Activated CD4-positive, alpha-beta T cell treated with anti-CD3 and anti-CD28 coated beads for 48 hours (primary cell): Measurements from ENCODE around the gene LRRC45.

Experiments used
- DNase-seq: peaks from one replicate; pipeline ENCODE4 v3.0.0-alpha.2; 2020

Gene LRRC45

DNA sequence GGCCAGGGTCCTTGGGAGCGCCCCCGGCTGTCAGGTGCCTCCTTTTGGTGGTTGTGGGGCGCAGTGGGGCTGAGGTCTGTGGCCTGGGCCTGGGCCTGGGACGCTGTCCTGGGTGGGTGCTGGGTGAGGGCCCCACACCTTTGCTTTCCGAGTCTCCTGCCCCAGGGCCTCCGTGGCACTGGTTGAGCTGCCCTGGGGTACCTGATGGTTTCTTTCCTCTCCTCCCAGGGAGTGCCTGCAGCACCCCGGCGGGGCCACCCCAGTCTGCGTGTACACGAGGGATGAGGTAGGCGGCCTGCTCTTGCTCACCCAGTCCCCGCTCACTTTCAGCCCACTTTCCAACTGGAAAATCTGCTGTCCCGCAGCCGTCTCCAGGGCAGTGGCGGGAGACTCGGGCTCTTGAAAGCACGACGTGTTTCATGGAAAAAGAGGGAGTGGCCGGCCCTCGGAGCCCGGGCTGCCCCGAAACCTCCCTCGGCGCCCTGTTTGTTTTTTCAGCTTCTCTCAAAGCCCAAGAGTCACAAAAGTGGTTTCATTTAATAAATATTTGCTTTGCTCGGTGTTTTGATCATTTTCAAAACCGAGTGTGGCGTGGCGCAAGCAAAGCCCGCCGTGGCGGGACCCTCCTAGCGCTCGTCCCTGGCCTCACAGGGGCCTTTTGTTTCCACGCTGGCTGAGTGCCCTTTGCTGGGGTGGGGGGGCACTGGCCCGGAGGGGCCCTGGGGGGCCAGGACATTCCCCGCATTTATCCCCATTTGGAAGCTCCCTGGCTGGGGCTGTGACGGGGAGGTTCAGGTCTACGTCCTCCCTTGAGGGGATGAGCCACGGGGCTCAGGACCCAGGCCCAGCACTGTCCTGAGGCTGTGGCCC, 28.3 kb upstream of the LRRC45 start:
- no peak for DNase-seq

- DNase-seq = no peak
Observed at GRCh38 chr17:81995463-81996231, 27.5 kb upstream of the LRRC45 start.

- no peak for DNase-seq
Observed at GRCh38 chr17:81996232-81996756, 26.8 kb upstream of the LRRC45 start.

- no peak for DNase-seq
Observed at GRCh38 chr17:81996757-81997441, 26.2 kb upstream of the LRRC45 start.

- no peak for DNase-seq
Observed at GRCh38 chr17:81998212-81998611, 24.9 kb upstream of the LRRC45 start.

GRCh38 chr17:81998691-81999438, 24.2 kb upstream of the LRRC45 start:
- no peak for DNase-seq

GRCh38 chr17:81999587-81999975, 23.5 kb upstream of the LRRC45 start:
- DNase-seq = no peak

DNA sequence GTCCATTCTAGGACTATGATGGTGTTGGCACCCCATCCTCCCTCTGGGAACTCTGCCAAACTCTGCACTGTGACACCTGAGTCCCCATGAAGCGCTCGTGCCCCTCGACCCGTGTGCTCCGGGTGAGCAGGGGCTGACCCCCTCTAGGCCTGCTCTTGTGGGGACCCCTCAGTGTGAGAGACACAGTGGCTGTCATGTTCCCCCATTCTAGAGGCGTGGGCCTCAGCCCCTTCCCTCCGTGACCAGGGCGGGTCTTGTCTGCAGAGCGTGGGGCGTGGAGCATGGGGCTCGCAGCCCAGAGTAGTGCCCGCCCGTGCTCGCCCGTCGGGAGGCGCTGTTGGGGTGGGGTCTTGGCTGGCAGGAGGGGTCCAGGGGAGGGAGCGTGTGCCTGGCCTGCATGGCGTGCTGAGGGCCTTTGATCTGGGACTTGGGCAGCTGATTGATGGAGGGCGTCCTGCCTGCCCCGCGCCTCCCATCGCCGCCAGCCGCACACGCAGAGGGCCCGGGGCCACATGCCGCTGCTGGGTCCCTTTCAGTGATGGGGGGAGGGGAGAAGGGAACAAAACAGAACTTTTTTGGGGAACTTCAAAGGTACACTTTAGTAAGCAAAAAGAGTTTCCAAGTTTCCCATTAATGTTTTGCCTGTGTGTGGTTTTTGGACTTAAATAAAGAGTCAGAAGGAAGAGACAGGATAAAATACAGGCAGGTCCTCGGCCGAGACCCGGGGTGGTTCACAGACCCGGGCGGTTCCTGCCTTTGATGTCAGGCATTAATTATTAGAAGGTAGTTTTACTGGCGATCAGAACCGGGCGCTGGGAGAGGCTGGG, 22.9 kb upstream of the LRRC45 start:
- DNase-seq = no peak

DNA sequence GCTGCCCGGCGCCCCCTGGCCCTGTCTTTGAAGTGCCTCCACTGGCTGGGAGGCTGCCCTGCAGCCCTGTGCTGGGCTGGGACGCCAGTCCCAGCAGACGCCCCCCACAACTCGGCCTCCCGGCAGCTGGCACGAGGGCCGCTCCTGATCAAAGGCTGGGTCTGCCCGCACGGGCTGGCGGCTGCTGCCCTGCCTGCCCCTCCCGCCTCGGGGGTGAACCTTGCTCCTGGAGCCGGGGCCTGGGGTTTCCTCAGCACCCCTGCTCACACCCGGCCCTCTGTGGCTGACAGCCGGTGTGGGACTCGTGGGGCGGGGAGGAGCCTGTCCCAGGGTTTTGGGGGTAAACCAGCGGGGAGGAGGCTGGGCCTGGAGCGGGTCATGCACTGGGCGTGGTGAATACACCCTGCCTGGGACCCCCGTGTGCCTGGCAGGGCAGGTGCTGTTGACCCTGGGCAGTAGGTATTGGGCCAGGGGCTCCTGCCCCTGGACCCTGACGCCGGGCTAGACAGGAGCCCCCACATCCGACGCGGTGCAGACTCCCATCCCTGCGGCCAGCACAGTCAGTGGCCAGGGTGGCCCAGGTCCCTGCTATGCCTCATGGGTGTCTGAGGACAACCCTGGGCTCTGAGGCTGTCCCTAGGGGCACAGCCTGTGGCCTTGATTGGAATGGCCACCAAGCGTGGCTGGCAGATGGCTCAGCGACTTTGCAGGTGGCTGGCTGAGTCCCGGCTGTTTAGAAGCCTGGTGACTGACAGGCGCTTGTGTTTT, 22.1 kb upstream of the LRRC45 start:
- no peak for DNase-seq

DNA sequence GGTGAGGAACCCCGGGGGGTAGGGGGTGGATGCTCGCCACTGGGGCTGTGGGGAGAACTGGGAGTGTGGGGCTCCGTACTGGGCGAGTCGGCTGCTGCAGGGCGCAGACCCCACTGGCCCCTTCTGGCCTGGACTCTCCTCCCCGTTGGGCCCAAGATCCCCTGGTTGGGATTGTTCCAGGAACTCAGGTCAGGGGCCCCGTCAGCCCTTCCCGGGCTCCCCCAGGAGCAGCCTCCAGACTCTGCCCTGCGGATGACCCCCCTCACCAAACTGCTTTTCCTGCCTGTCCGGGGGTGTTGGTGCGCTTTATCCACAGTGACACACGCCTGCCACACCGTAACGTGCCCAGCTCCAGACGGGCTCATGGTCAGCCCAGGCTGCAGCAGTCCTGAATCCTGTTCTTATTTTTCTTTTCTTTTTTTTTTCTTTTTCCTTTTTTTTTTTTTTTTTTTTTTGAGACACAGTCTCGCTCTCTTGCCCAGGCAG, 21.5 kb upstream of the LRRC45 start:
- no peak for DNase-seq

- peak; percentile 47 for DNase-seq
Observed at GRCh38 chr17:82003411-82004381, 19.4 kb upstream of the LRRC45 start.

GRCh38 chr17:82004517-82005455, 18.3 kb upstream of the LRRC45 start:
- no peak for DNase-seq

DNA sequence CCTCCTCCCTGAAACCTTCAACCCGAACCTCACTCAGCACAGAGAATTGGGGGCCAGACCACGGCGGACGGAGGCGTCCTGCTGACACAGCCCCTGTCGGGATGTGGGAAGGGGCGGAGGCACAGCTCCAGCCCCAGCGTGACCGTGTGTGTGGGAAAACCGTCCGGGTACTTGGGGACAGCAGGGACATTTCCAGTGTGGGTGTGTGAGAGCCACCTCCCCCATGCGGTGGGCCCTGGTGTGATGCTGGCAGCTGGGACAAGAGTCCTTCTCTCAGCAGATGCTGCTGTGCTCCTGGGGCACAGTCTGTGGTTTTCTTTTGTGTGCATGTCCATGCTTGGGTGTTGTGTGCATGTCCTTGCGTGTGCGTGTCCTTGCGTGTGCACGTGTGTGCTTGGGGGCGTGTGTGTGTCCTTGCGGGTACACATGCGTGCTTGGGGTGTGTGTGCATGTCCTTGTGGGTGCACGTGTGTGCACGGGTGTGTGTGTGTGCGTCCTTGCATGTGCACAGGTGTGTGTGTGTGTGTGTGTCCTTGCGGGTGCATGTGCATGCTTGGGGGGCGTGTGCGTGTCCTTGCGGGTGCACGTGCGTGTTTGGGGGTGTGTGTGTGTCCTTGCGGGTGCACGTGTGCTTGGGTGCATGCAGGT, 17.3 kb upstream of the LRRC45 start:
- DNase-seq = no peak

DNA sequence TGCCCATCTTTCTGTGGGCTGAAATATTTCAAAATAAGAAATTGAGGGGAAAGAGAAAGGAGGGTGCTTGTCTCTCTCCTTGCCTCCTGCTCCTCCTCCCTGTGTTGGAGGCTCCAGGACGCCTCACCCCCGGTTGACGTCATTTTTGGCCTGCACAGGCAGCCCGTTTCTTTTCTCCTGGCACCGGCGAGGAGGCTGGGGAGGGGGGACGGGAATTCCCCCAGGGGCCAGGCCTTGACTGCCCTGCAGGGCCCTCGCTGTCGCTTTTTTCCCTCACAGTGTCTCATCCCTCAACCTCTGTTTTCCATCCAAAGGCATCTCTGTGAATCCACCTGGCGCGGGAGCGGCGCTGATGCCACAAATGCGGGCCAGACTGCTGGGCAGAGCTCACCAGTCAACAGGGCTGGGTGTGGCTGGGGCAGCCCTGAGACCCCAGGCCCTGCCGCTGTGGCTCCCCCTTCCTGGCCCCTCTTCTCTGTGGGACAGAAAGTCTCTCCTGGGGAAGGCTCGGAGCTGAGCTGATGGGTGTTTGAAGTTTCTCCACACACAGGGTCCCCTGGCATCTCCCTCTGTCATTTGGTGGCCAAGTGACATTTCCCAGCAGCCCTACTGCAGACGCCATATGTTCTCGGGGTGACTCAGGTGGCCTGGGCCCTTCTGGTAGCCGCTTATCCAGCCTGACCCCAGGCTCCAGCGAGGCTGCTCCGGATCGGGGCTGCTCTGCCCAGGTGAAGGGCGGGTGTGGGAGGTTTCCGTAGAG, 16.5 kb upstream of the LRRC45 start:
- no peak for DNase-seq

DNA sequence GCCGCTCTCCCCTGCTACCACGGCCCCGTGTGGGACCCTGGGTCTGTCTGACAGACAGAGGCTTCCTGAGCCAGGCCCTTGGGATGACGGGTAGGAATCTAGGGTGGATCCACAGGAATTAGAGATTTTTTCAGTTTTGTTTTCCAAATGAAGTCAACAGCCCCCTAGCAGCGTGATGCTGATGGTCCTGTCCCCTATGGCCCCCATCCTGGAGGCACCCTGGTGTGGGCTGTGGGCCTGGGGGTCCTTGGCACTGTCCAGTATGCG, 15.9 kb upstream of the LRRC45 start:
- DNase-seq = no peak

DNA sequence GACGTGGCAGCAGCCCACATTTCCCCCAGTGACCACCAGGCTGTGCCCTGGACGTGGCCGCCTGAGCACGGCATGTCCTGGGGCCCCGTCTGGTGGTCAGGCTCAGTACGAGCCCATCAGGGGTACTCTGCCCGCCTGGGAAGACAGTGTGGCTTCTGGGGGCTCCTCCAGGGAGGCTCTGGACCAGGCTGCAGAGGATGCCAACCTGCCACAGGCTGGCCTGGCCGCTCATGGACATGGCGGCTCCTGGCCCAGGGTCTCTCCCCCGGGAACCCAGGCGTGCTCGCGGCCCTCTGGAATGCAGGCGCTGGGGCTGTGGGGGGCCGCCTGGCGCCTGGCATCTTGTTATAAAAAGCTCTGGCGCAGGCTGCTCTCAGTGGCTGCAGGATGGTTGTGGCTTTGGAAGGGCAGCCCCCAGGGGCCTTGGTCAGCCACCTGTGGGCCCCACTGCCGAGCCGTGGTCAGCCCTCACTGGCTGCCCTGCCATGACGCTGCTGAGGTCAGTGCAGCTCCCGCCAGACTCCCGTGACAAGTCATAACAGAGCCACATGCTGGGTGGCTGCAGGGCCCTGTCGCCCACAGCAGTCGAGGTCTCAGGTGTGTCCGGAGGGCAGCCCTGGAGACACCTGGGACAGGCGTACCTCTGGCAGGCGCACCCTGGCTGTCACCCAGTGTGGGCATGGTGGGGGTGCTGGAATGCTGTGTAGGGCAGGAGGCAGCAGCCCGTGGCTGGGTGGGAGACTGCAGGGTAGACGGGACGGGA, 15.4 kb upstream of the LRRC45 start:
- no peak for DNase-seq
